ENCODE data around the gene U2AF1L4. TPM values are rescaled to one million over a fixed set of nuclear protein-coding genes. Genes with fewer than 3 reads are reported as not detected.

Gene U2AF1L4, protein sequence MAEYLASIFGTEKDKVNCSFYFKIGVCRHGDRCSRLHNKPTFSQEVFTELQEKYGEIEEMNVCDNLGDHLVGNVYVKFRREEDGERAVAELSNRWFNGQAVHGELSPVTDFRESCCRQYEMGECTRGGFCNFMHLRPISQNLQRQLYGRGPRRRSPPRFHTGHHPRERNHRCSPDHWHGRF
- total RNA-seq: 10 to 100 TPM in 3 of 4 donors, 1 to 10 TPM in 1; 7.9 to 31.1 (median 20.9) TPM

DNA sequence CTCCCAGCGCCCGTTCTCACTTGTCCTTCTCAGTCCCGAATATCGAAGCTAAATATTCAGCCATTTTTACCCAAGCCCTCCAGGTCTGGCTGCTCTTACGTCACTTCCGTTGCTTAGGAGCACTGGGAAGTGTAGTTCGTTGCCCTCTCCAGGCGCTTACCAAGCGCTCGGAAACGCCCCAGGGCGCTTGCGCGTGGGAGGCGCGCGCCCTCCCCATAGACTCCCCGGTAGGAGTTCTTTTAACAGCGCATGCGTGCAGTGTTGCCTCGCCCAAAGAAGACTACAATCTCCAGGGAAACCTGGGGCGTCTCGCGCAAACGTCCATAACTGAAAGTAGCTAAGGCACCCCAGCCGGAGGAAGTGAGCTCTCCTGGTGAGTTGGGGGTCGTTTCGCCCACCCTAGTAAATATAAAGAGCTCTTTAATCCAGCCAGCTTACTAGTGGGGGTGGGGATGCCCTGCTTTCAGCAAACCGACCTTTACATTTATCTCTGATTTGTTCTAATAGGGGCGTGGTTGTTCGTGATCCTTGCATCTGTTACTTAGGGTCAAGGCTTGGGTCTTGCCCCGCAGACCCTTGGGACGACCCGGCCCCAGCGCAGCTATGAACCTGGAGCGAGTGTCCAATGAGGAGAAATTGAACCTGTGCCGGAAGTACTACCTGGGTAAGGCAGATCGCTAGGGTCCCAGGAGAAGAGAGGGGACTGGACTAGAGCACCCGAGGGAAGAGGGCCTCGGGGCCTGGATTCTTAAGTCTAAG is at the start of gene U2AF1L4, which contains the start of gene PSENEN:
U2AF1L4 (minus strand) TSS at position 91 of the 759 bp plus-strand sequence; CDS start at position 64, 27 bp downstream.
PSENEN (plus strand) TSS at position 324 of the 759 bp plus-strand sequence; CDS start at position 604, 280 bp downstream.
- Histone ChIP-seq H3K27ac (replicated peaks in 1 of 4) (peak within 1 kb of the TSS; percentile 94 to 100 (median 99)), H3K4me1 (peaks cover 43 to 84% (median 61%) of the 10 kb centered on the region in 4 donors), H3K9me3 (no peaks in the 10 kb centered on the region), H3K4me3 (peak within 1 kb of the TSS; percentile 64 to 99 (median 85)), H3K36me3 (peaks cover 0 to 24% (median 13%) of the 10 kb centered on the region in 4 donors), H3K27me3 (no peaks in the 10 kb centered on the region)
- intact Hi-C loops (cut with DNase I): no loop called here
- DNase-seq (ENCODE audit: extremely low spot score): peak; percentile 99
- TF ChIP-seq, protein P1, sequence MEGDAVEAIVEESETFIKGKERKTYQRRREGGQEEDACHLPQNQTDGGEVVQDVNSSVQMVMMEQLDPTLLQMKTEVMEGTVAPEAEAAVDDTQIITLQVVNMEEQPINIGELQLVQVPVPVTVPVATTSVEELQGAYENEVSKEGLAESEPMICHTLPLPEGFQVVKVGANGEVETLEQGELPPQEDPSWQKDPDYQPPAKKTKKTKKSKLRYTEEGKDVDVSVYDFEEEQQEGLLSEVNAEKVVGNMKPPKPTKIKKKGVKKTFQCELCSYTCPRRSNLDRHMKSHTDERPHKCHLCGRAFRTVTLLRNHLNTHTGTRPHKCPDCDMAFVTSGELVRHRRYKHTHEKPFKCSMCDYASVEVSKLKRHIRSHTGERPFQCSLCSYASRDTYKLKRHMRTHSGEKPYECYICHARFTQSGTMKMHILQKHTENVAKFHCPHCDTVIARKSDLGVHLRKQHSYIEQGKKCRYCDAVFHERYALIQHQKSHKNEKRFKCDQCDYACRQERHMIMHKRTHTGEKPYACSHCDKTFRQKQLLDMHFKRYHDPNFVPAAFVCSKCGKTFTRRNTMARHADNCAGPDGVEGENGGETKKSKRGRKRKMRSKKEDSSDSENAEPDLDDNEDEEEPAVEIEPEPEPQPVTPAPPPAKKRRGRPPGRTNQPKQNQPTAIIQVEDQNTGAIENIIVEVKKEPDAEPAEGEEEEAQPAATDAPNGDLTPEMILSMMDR (IDR thresholded peaks at IDR 0.05): peak in 1 of 3 experiments; percentile 11
- TF ChIP-seq POLR2A (IDR thresholded peaks at IDR 0.05; ENCODE audit: low read depth) (no peak), EP300 (IDR thresholded peaks at IDR 0.05) (no peak), POLR2AphosphoS5 (IDR thresholded peaks at IDR 0.05) (peak; percentile 84 to 95)
- WGBS: under 1% methylated on average over 26 of the region's 40 CpGs

DNA sequence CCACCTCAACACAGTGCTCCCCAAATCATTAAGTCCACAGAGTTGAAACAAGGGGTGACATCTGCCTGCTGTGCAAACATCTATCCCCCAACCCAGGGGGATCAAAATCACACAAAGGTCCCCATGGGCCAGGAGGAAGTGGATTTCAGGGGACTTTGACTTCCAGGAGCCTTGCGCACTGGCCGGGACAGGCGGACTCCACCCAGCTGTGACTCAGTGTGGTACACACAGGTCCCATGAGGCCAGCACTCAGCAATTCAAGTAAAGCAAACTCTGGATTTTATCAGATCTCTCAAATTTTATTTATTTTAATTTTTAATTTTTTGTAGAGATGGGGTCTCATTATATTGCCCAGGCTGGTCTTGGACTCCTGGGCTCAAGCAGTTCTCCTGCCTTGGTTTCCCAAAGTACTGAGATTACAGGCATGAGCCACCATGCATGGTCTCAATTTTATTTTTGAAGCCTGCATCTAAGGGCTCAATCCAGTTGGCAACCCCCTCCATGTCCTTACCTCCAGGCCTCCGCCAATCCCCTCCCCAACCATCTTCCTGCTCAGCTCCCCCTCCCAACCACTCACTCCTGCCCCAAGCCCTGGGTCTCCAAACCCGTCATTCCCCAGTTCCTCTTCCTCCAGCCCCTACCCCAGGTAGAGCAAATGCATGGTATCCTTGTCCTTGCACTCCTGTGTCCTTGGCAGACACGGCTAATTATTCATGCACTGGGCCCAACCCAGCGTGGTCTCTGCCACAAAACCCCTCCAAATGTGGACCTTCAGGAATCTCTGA is 48.4 kb upstream of the U2AF1L4 start:
- Histone ChIP-seq H3K27me3 (peaks cover 0 to 50% (median 6%) of the 10 kb centered on the region in 4 donors), H3K9me3 (no peaks in the 10 kb centered on the region), H3K27ac (replicated peaks in 1 of 4) (no peak overlapping the region), H3K36me3 (no peaks in the 10 kb centered on the region), H3K4me1 (peaks cover 0 to 10% (median 4%) of the 10 kb centered on the region in 4 donors), H3K4me3 (no peak overlapping the region)
- no peak for DNase-seq (ENCODE audit: extremely low spot score)
- WGBS: 75% methylated on average over 7 of the region's 7 CpGs
- TF ChIP-seq, protein P1 (IDR thresholded peaks at IDR 0.05): no peak
- TF ChIP-seq POLR2AphosphoS5 (IDR thresholded peaks at IDR 0.05) (no peak), EP300 (IDR thresholded peaks at IDR 0.05) (no peak), POLR2A (IDR thresholded peaks at IDR 0.05; ENCODE audit: low read depth) (no peak)
- intact Hi-C loops (cut with DNase I): no loop called here

DNA sequence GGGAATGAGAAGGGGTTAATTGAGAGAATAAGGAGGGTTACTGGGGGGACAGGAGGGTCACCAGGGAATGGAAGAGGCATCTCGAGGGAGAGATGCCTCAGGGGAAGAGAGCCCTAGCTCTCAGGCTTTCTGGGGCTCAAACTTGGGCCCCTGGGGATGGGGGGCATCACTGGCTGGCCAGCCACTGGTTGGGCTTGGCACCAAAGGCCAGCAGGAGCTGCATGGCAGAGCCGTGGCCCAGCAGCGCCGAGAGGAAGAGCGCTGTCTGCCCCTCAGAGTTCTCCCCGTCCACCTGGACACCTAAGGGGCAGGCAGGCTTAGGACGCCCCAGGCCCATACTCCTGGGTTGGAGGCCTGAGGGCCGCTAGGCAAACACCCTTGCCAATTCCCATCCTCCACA is 47.7 kb upstream of the U2AF1L4 start:
- WGBS: 38% methylated on average over 1 of the region's 8 CpGs
- TF ChIP-seq EP300 (IDR thresholded peaks at IDR 0.05) (no peak), POLR2AphosphoS5 (IDR thresholded peaks at IDR 0.05) (no peak), POLR2A (IDR thresholded peaks at IDR 0.05; ENCODE audit: low read depth) (no peak)
- TF ChIP-seq, protein P1 (IDR thresholded peaks at IDR 0.05): no peak
- peaks cover 0 to 10% (median 4%) of the 10 kb centered on the region in 4 donors for H3K4me1 ChIP-seq
- no peaks in the 10 kb centered on the region for H3K9me3 ChIP-seq
- no peak overlapping the region for H3K27ac ChIP-seq (replicated peaks in 1 of 4)
- intact Hi-C loops (cut with DNase I): no loop called here
- H3K4me3 ChIP-seq: no peak overlapping the region
- H3K27me3 ChIP-seq: peaks cover 0 to 43% (median 3%) of the 10 kb centered on the region in 4 donors
- no peaks in the 10 kb centered on the region for H3K36me3 ChIP-seq
- no peak for DNase-seq (ENCODE audit: extremely low spot score)

DNA sequence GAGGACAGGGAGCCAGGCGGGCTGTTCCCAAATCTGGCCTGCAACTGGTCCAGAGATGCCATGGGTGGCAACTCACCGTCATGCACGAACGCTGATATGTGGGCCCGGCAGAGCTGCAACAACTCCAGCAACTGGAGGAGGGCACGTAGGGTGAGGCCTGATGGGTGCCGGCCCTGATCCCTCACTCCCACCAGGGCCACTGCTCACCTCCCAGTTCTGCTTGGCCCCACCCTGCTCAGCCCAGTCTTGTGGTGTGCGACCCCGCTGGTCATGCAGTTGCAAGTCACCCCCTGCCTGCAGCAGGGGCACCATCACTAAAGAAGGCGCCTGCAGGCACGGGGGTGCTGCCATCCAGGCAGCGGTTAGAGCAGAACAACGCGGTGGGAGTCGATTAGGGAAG is 47.1 kb upstream of the U2AF1L4 start:
- TF ChIP-seq, protein P1 (IDR thresholded peaks at IDR 0.05): no peak
- TF ChIP-seq POLR2AphosphoS5 (IDR thresholded peaks at IDR 0.05) (no peak), EP300 (IDR thresholded peaks at IDR 0.05) (no peak), POLR2A (IDR thresholded peaks at IDR 0.05; ENCODE audit: low read depth) (no peak)
- Histone ChIP-seq H3K27ac (replicated peaks in 1 of 4) (no peak overlapping the region), H3K9me3 (no peaks in the 10 kb centered on the region), H3K4me3 (no peak overlapping the region), H3K27me3 (peaks cover 0 to 37% (median 0%) of the 10 kb centered on the region in 4 donors), H3K36me3 (no peaks in the 10 kb centered on the region), H3K4me1 (peaks cover 0 to 5% (median under 1%) of the 10 kb centered on the region in 4 donors)
- 91% methylated on average over 15 of the region's 15 CpGs for WGBS
- DNase-seq (ENCODE audit: extremely low spot score): no peak
- intact Hi-C loops (cut with DNase I): no loop called here
